NCI-H128 (cell line): Measurements from ENCODE around the gene APBA2.

Experiments used
- DNase-seq: peaks from one replicate; lab custom pipeline; 2025; ENCODE audit not compliant: unreplicated experiment; lab: John Stamatoyannopoulos, UW

Gene APBA2

GRCh38 chr15:29129926-29130325 lies 244.2 kb downstream of the APBA2 start:
- DNase-seq, result no peak

GRCh38 chr15:29130476-29130875 lies 244.7 kb downstream of the APBA2 start:
- DNase-seq, result no peak

DNA sequence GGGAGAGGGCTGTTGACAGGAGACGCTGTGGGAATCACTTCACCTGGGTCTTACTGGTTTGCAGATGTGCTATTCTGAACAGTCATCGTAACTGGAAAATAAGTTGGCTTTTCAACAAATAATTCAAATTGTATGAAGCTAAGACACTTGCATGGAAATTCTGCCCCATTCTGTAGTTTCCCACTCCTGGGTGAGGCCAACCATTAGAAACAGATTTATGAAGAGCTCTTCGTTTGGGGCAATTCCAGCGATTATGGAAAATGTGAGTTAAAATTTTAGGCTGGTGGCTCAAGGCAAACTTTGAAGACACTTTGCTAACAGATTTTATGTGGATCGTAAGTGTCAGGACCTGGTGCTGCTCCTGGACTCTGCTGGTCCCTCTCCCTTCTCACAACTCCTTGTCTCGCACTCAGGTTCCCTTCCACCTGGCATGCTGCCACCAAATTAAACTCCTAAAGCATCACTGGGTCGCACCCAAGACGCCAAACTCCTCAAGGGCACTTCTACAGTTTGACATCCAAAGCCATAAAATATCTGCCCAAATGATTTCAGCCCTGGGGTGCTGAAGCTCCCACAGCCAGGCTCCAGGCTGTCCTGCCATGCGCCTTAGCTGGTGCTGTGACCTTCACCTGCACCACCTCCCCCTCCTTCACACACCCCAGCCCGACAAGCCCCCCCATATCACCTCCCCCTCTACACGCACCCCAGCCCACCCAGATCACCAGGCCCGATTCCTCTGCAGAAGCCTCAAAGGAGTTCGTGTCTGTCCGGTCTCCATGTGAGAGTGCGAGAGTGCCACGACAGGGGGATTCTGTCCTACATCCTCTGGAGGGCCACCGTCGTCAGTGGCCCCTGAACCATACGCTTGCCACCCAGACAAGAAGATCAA lies 245.4 kb downstream of the APBA2 start:
- no peak for DNase-seq

GRCh38 chr15:29131840-29132420 lies 246.2 kb downstream of the APBA2 start:
- DNase-seq, result no peak

DNA sequence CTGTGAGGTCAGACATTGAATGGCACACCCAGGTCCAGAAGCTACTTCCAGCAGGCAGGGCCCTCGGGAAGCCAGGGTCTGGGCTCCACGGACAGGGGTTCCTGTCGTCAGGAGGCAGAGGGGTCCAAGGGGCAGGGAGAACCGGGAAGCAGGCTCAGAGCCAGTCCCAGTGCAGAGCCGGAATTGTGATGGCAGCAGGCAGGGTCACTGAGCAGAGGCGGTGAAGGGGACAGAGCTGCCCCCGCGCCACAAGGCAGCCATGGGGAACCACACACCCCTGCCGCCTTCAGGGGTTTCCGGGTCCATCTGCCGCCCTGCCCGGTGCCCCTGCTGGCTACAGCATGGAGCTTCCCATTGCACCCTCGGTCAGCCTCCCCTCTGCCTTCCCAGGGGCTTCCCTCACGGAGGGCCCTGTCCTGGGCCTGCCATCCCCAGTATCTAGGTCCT lies 247.0 kb downstream of the APBA2 start:
- DNase-seq, result no peak

GRCh38 chr15:29133321-29133720 lies 247.5 kb downstream of the APBA2 start:
- no peak for DNase-seq

DNA sequence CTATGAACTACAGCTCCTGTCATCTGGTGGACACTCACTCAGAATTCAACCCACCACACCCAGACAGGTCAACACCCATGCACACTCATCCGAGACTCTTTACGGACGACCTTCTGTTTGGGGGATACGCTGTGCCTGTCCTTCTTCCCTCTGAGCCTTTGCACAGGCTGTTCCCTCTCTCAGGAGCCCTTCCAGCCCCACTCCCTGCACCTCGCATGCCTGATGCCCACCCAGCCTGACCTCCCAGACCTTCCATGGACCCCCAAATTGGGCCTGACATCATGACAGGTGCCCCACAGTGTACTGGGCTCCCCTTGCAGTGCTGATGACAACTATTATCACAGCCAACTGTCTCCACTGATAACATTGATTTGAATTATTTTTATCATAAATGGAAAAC lies 248.0 kb downstream of the APBA2 start:
- no peak for DNase-seq

DNA sequence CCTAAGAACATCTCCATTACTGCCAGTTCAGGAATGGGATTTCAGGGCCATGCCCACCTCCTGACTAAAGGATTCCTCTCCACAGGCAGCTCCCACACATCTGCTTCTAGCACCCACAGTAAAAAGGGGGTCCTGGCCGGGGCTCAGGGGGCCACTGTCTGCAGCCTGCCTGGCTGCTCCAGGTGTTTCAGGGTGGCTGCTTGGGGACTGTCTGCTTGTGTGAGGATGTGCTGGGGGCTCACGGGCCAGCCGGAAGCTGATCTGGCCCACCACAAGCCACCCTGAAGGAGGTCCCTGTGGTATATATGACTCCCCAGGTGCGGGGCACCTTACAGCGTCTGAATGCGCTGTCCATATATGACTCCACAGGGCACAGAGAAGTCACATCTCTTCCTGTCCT lies 248.5 kb downstream of the APBA2 start:
- no peak for DNase-seq

- DNase-seq, result no peak
These were observed 249.0 kb downstream of the APBA2 start for GRCh38 chr15:29134641-29135308.

DNA sequence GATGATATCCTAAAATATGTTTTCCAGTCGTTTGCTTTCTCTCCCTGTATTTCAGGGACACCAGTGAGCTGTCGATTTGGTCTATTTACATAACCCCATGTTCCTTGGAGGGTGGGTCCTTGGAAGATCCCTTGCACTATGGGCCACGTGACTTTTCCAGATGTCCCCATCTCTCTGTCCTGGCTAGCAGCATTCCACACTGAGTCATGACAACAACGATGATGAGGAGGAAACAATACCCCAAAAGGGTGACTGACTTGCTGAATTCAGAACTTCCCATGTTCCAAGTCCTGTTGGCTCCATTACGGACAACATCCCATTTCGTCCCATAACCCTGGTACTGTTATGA lies 249.5 kb downstream of the APBA2 start:
- DNase-seq, result no peak

DNA sequence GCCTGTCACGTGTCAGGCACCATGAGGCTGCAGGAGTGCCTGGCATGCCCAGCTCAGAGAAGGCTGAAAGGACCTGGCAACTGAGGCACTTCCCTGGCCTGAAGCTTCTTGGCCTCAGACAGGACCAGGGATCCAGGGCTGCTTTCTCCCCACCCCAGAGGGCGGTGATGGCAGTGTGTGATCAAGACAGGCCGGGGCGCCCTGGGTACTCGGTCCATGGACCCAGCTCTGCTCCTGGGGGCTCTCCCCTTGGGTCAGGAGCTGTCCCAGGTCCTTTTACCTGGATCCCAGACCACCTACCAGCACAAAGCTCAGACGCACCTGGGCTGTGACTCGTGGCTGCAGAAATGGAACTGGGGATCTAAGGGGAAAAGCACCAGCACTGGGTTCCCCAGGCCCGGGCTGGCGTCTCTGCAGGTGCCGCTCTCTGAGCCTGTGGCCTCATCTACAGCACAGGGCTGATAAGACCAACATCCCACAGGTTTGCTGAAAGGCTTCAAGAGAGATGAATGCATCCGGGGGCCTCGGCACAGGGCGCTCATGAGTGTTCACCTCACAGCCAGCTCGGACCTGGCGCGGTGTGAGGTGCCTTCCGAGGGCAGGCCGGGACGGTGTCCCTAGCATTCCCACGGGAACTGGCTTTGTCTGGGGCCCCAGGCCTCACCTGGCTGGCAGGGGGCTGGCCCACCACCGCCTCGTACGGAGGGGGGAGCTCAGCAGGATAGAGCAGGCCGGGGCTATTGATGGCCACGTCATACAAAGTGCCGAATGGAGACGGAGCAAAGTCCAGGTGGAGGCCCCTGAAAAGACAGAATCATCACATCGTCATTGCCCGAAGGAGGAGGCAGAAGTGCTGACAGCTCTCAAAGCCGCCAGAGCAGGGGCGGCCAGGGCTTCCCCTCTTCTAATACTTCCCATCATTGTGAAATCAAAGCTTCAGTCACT lies 250.2 kb downstream of the APBA2 start:
- no peak for DNase-seq

DNA sequence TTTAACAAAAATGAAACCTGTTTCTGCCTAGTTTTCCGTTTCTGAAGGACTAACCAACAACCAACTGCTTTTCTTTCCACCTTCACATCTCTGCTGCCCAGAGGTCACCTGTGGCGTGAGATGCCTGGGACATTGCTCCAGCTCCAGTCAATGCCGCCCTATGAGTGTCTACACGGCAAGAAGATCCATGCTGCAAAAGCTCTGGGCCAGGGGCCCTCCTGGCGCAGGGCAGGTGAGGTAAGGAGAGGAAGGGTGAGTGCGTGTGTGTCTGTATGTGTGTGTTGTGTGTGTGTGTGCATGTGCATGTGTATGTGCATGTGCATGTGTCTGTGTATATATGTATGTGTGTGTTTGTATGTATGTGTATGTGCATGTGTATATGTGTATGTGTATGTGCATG lies 252.5 kb downstream of the APBA2 start:
- DNase-seq, result no peak

DNA sequence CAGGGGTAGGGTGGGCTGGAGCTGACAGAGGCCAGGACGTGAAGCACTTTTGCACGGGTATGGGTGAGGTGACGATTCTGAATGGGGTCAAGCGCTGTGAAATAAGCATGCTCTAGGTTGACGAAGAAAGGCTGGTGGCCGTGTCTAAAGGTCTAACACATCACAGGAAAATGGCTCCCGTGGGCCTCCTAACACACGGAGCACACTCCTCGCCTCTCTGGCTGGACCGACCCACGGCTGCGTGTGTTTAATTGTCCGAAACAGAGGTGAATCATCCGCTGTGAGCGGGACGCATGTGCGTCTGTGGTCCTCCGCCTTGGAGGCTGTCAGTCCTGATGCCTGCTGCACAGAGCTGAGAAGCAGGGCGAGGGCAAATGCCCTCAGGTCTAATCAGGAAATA lies 253.3 kb downstream of the APBA2 start:
- DNase-seq, result no peak

- no peak for DNase-seq
These were observed 254.0 kb downstream of the APBA2 start for GRCh38 chr15:29139540-29140459.

DNA sequence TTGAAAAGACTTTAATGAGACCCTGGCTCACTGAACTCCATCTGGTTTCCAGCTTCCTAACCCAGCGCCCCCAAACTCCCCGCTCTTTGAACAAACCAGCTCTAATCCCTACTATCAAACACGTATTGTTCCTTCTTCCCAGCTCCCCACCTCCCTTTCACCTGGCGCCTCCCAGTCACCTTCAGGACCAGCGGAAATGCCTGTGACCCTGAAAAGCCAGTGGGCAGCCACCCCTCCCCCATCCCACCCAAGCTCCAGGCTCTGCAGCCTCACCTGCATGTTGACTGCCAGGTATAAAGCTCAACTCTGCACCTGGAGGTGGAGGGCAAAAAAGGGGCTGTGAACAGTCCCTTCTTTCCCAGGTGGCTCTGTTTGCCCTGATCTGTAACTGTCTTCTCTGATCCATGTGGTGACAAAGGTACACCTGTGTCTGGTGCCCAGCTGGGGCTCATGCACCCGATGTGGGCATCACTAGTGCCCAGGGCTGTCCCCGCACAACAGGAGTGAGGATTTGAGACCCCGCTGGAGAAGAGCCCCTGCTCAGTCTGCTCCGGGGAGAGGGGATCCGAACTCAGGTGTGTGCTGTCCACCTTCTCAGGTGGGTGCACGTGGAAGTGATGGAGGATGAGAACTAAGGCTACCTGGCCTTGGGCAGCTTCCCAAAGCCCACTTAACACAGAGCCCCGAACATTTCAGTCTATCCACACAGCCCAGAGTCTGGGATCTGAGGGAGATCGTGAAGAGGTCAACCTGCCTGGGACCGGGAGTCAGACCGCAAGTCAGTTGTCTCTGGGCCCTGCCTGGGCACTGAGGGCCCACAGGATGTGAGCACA lies 254.9 kb downstream of the APBA2 start:
- no peak for DNase-seq

- no peak for DNase-seq
These were observed 255.7 kb downstream of the APBA2 start for GRCh38 chr15:29141308-29142128.

- DNase-seq, result no peak
These were observed 256.5 kb downstream of the APBA2 start for GRCh38 chr15:29142129-29142747.

GRCh38 chr15:29143293-29143692 lies 257.5 kb downstream of the APBA2 start:
- no peak for DNase-seq
